Vagina (tissue), 2 donors: Measurements from ENCODE around the gene WTAP. TPM values are rescaled to one million over a fixed set of nuclear protein-coding genes. Genes with fewer than 3 reads are reported as not detected.

Experiments used
- DNase-seq, 2 donors: peaks; one replicate each; pipeline ENCODE4 v3.0.0-alpha.2; 2017; ENCODE audit errors: extremely low spot score in 2 of 2
- H3K27ac ChIP-seq: fragments of 200-600 bp; sonication (generic); one replicate; pipeline ENCODE4 v1.5.1; 2019
- H3K27me3 ChIP-seq: fragments of 200-600 bp; sonication (generic); one replicate; pipeline ENCODE4 v1.5.1; 2019
- H3K36me3 ChIP-seq, 2 donors: fragments of 200-600 bp; sonication (generic); one replicate each; pipeline ENCODE4 v1.5.1; 2017 to 2019
- H3K4me1 ChIP-seq: fragments of 200-600 bp; sonication (generic); one replicate; pipeline ENCODE4 v1.5.1; 2019
- H3K4me3 ChIP-seq, 2 donors: fragments of 200-600 bp; sonication (generic); 1 replicate in 1 of 2; 2 replicates in 1 of 2; pipeline ENCODE4 v1.5.1; 2016 to 2019
- H3K9me3 ChIP-seq: fragments of 200-600 bp; sonication (generic); one replicate; pipeline ENCODE4 v1.5.1; 2019
- CTCF ChIP-seq, 3 experiments: fragments of 450-650 bp in 2 of 3; fragments of 200-600 bp in 1 of 3; sonication (generic) in 1 of 3; IDR thresholded peaks; one replicate each; pipeline ENCODE4 v1.5.1; 2017 to 2019; ENCODE audit warnings: antibody characterized with exemption in 3 of 3, mild to moderate bottlenecking in 2 of 3, moderate library complexity in 2 of 3
- POLR2A ChIP-seq, 2 donors: fragments of 450-650 bp; IDR thresholded peaks; one replicate each; pipeline ENCODE4 v1.6.1; 2017; ENCODE audit warnings: antibody characterized with exemption in 2 of 2, mild to moderate bottlenecking in 2 of 2, moderate library complexity in 2 of 2
- POLR2AphosphoS5 ChIP-seq, 2 donors: sonication (generic); formaldehyde crosslinking; IDR thresholded peaks; one replicate each; pipeline ENCODE4 v1.9.0; 2017; ENCODE audit warnings: antibody characterized with exemption in 2 of 2, mild to moderate bottlenecking in 2 of 2, low read depth in 1 of 2; ENCODE audit not compliant: insufficient read depth in 1 of 2
- intact Hi-C: fragments of 100-400 bp; cut with DNase I; formaldehyde crosslinking; loops from one replicate; pipeline ENCODE4 v1.15.1; 2023
- total RNA-seq: library from RNA; depleted of rRNA; stranded (reverse); fragments of >200 nt; gene quantifications from one replicate; pipeline ENCODE4 v1.2.3, GENCODE V29; 2016

The WTAP gene
- total RNA-seq, 1 donor from 2014 or later: 85.0 TPM

GRCh38 chr6:159693128-159693893 lies 34.0 kb upstream of the WTAP start, which contains the start of gene SOD2:
SOD2 (minus strand) TSS chr6:159693241; CDS start chr6:159693167, 74 bp downstream.
- H3K27ac ChIP-seq: peak within 1 kb of the TSS; percentile 99
- peak in 1 of 2 donors; percentile 94 for DNase-seq
- H3K9me3 ChIP-seq: no peaks in the 10 kb centered on the region
- H3K4me1 ChIP-seq: peaks cover 43% of the 10 kb centered on the region
- peak; percentile 55 to 99 for TF ChIP-seq POLR2AphosphoS5 (IDR thresholded peaks at IDR 0.05; ENCODE audit: insufficient read depth in 1 of 2, low read depth in 1 of 2)
- TF ChIP-seq CTCF (IDR thresholded peaks at IDR 0.05): peak in 1 of 3 experiments; percentile 8
- TF ChIP-seq POLR2A (IDR thresholded peaks at IDR 0.05): peak; percentile 31 to 92
- H3K36me3 ChIP-seq: peaks cover 6 to 20% of the 10 kb centered on the region in 2 donors
- peak within 1 kb of the TSS; percentile 89 to 97 for H3K4me3 ChIP-seq
- intact Hi-C loops: loop anchor here (2.0 to 10.0 kb wide), 3 partner anchors 33 to 271 kb away; partner anchors contain the start of genes IGF2R, MRPL18 and WTAP
- H3K27me3 ChIP-seq: no peaks in the 10 kb centered on the region

- H3K27me3 ChIP-seq: no peaks in the 10 kb centered on the region
- intact Hi-C loops: loop anchor here (2.0 to 10.0 kb wide), 3 partner anchors 33 to 271 kb away; partner anchors contain the start of genes IGF2R, MRPL18 and WTAP
- H3K4me3 ChIP-seq: peak overlapping the region; percentile 89 to 97
- peak overlapping the region; percentile 99 for H3K27ac ChIP-seq
- H3K9me3 ChIP-seq: no peaks in the 10 kb centered on the region
- peaks cover 3 to 13% of the 10 kb centered on the region in 2 donors for H3K36me3 ChIP-seq
- TF ChIP-seq CTCF (IDR thresholded peaks at IDR 0.05) (no peak), POLR2AphosphoS5 (IDR thresholded peaks at IDR 0.05; ENCODE audit: insufficient read depth in 1 of 2, low read depth in 1 of 2) (peak in 1 of 2 donors; percentile 60)
- DNase-seq: no peak
- H3K4me1 ChIP-seq: peaks cover 36% of the 10 kb centered on the region
Measured at GRCh38 chr6:159693894-159694545, 33.3 kb upstream of the WTAP start.

- intact Hi-C loops: loop anchor here (10.0 kb wide), 1 partner anchor 269 kb away; the partner anchor contains the start of gene IGF2R
- H3K4me1 ChIP-seq: peaks cover 25% of the 10 kb centered on the region
- H3K9me3 ChIP-seq: no peaks in the 10 kb centered on the region
- no peaks in the 10 kb centered on the region for H3K36me3 ChIP-seq
- H3K27ac ChIP-seq: no peak overlapping the region
- DNase-seq: no peak
- H3K27me3 ChIP-seq: no peaks in the 10 kb centered on the region
- no peak for TF ChIP-seq CTCF (IDR thresholded peaks at IDR 0.05)
- no peak for TF ChIP-seq POLR2A (IDR thresholded peaks at IDR 0.05)
- TF ChIP-seq POLR2AphosphoS5 (IDR thresholded peaks at IDR 0.05; ENCODE audit: insufficient read depth in 1 of 2, low read depth in 1 of 2): no peak
- H3K4me3 ChIP-seq: no peak overlapping the region
Measured at GRCh38 chr6:159695984-159696383, 31.3 kb upstream of the WTAP start.

- no peaks in the 10 kb centered on the region for H3K27me3 ChIP-seq
- no peak for DNase-seq
Measured at GRCh38 chr6:159700970-159701369, 26.3 kb upstream of the WTAP start.

More at GRCh38 chr6:159700970-159701369, 26.3 kb upstream of the WTAP start:
- intact Hi-C loops: loop anchor here (2.0 kb wide), 1 partner anchor 16 kb away; no protein-coding TSS in a partner anchor
- Histone ChIP-seq H3K36me3 (no peaks in the 10 kb centered on the region), H3K9me3 (no peaks in the 10 kb centered on the region), H3K4me1 (peaks cover 15% of the 10 kb centered on the region), H3K4me3 (no peak overlapping the region), H3K27ac (peak overlapping the region; percentile 93)
- TF ChIP-seq POLR2A (IDR thresholded peaks at IDR 0.05) (no peak), POLR2AphosphoS5 (IDR thresholded peaks at IDR 0.05; ENCODE audit: insufficient read depth in 1 of 2, low read depth in 1 of 2) (no peak), CTCF (IDR thresholded peaks at IDR 0.05) (no peak)
